ENCODE data around the gene MRPL36.

- no peak for TF ChIP-seq CTCF (conservative IDR thresholded peaks at IDR 0.05; ENCODE audit: low read depth, low read length)
- TF ChIP-seq EZH2 (IDR thresholded peaks at IDR 0.05; ENCODE audit: low read length, unreplicated experiment) = no peak
These were observed 38.8 kb downstream of the MRPL36 start for GRCh38 chr5:1760656-1761452.
